Measurements from ENCODE around the gene LEAP2.

DNA sequence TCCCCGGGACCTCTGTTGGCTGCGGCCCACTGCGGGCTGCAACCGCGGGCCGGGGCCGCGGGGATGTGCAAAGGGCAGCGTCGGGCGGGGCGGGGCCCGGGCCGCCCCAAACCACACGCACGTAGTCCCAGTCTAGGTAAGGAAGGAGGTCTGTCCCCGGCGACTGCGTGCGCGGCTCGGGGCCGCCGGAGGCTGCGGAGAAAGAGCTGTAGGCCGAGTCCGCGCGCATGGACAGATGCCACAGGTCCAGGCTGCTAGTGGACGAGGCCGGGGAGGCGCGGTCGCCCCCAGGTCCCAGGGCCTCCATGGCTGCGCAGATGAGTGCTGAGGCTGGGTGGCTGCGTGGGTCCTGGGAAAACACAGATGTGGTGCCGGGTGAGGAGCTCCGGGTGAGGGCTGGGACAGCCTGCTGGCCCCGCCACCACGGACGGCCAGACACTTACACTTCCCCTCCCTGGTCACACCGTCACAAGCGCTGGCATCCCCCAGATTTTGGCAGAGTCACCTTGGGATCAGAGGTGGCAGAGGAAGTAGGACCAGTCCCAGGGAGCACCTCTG lies 47.6 kb upstream of the LEAP2 start:
- TF ChIP-seq POLR2A (IDR thresholded peaks at IDR 0.05), result no peak
- TF ChIP-seq, protein P1, sequence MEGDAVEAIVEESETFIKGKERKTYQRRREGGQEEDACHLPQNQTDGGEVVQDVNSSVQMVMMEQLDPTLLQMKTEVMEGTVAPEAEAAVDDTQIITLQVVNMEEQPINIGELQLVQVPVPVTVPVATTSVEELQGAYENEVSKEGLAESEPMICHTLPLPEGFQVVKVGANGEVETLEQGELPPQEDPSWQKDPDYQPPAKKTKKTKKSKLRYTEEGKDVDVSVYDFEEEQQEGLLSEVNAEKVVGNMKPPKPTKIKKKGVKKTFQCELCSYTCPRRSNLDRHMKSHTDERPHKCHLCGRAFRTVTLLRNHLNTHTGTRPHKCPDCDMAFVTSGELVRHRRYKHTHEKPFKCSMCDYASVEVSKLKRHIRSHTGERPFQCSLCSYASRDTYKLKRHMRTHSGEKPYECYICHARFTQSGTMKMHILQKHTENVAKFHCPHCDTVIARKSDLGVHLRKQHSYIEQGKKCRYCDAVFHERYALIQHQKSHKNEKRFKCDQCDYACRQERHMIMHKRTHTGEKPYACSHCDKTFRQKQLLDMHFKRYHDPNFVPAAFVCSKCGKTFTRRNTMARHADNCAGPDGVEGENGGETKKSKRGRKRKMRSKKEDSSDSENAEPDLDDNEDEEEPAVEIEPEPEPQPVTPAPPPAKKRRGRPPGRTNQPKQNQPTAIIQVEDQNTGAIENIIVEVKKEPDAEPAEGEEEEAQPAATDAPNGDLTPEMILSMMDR (IDR thresholded peaks at IDR 0.05), result no peak
- TF ChIP-seq POLR2AphosphoS5 (IDR thresholded peaks at IDR 0.05), result no peak
- no peak for TF ChIP-seq EP300 (IDR thresholded peaks at IDR 0.05; ENCODE audit: low read depth)
